Stomach (tissue), 9 donors: ENCODE measurements around the gene TPST1. TPM values are rescaled to one million over a fixed set of nuclear protein-coding genes. Genes with fewer than 3 reads are reported as not detected.

ENCODE experiments used
- DNase-seq, 2 donors: peaks; one replicate each; pipeline versions ENCODE4 v3.0.0 to v3.0.0-alpha.2; 2013 to 2019
- H3K27ac ChIP-seq, 5 donors: fragments of 200-600 bp in 4 of 5; sonication (generic) in 4 of 5; one replicate each; pipeline ENCODE4 v1.5.1; 2013 to 2019; ENCODE audit warnings: mild to moderate bottlenecking in 1 of 5, moderate library complexity in 1 of 5
- H3K27me3 ChIP-seq, 3 donors: fragments of 200-600 bp; sonication (generic); one replicate each; pipeline ENCODE4 v1.5.1; 2017 to 2019; ENCODE audit warnings: mixed run types in 1 of 3
- H3K36me3 ChIP-seq, 4 donors: fragments of 200-600 bp; sonication (generic); 1 replicate in 3 of 4; 2 replicates in 1 of 4; pipeline ENCODE4 v1.5.1; 2016 to 2019
- H3K4me1 ChIP-seq, 4 donors: fragments of 200-600 bp; sonication (generic); one replicate each; pipeline ENCODE4 v1.5.1; 2016 to 2019
- H3K4me3 ChIP-seq, 4 donors: fragments of 200-600 bp; sonication (generic) in 3 of 4; one replicate each; pipeline ENCODE4 v1.5.1; 2016 to 2019; ENCODE audit warnings: mild to moderate bottlenecking in 1 of 4
- H3K9me3 ChIP-seq, 4 donors: fragments of 200-600 bp; sonication (generic); one replicate each; pipeline ENCODE4 v1.5.1; 2016 to 2019
- CTCF ChIP-seq, 7 experiments: fragments of 450-650 bp in 4 of 7; fragments of 200-600 bp in 3 of 7; sonication (generic) in 3 of 7; IDR thresholded peaks; one replicate each; pipeline ENCODE4 v1.5.1; 2016 to 2019; ENCODE audit warnings: antibody characterized with exemption in 7 of 7, control low read depth in 2 of 7, mild to moderate bottlenecking in 1 of 7
- EP300 ChIP-seq: sonication (generic); formaldehyde crosslinking; IDR thresholded peaks from one replicate; pipeline ENCODE4 v1.6.1; 2017; ENCODE audit warnings: antibody characterized with exemption
- POLR2A ChIP-seq, 4 donors: fragments of 450-650 bp; IDR thresholded peaks; one replicate each; pipeline ENCODE4 v1.6.1; 2016; ENCODE audit warnings: antibody characterized with exemption in 4 of 4, control low read depth in 2 of 4, mild to moderate bottlenecking in 1 of 4, moderate library complexity in 1 of 4
- POLR2AphosphoS5 ChIP-seq, 3 donors: sonication (generic); formaldehyde crosslinking; IDR thresholded peaks; one replicate each; pipeline ENCODE4 v1.6.1; 2016; ENCODE audit warnings: antibody characterized with exemption in 3 of 3
- whole genome bisulfite sequencing, 5 donors: extraction: QIAGEN DNeasy Blood & Tissue Kit in 3 of 5; methylation state at CpG; one replicate each; pipeline versions ENCODE4 v1.1.5 to v1.1.7; 2013 to 2018; 5-methylcytosine and 5-hydroxymethylcytosine counted together
- intact Hi-C: fragments of 100-400 bp; cut with DNase I; formaldehyde crosslinking; loops from one replicate; pipeline ENCODE4 v1.15.1; 2023; ENCODE audit warnings: low total_unique reads
- polyA plus RNA-seq, 3 donors: library from polyadenylated mRNA; stranded (reverse); fragments of 200-250 nt; gene quantifications; one replicate each; pipeline ENCODE4 v1.2.3, GENCODE V29; 2013
- total RNA-seq, 5 donors: library from RNA; depleted of rRNA; stranded (reverse); fragments of >200 nt; gene quantifications; one replicate each; pipeline versions ENCODE4 v1.1.0 to v1.2.3, GENCODE V29; 2014 to 2016
- donor health status: healthy with polysubstance abuse.
- donor health status: Bipolar disorder and iron deficiency.
- donor health status: healthy.

Gene TPST1
- total and polyA plus RNA-seq, 8 donors: 0.58 to 78.8 (median 8.7) TPM

DNA sequence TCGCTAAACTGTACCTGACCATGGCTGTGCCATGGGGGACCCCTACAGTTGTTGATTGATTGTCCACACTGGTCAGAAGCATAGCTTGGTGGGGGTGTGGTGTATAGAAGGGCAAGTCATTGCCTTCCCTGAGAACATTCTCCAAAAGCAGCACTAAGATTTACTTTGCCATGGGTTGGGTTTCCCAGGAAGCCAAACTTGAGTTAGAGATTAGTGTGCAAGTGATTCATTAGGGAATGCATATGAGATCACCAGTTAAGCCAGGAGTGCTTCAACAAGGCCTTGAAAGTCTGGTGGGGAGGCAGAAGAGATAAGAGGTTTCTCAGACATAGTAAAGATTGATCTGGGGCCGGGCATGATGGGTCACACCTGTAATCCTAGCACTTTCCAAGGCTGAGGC, 21.4 kb upstream of the TPST1 start:
- Histone ChIP-seq H3K4me3 (no peak overlapping the region), H3K27ac (peak overlapping the region in 3 of 5 donors; percentile 4 to 19 (median 14)), H3K27me3 (no peaks in the 10 kb centered on the region), H3K36me3 (no peaks in the 10 kb centered on the region), H3K9me3 (peaks cover 0 to 6% (median 0%) of the 10 kb centered on the region in 4 donors), H3K4me1 (no peaks in the 10 kb centered on the region)
- intact Hi-C loops: no loop called here
- TF ChIP-seq CTCF (IDR thresholded peaks at IDR 0.05) (no peak), EP300 (no peak), POLR2A (IDR thresholded peaks at IDR 0.05) (no peak), POLR2AphosphoS5 (IDR thresholded peaks at IDR 0.05) (peak in 1 of 3 donors; percentile 48)
- DNase-seq: peak in 1 of 2 donors; percentile 71
- 59 to 79% (median 70%) methylated on average over 2 of the region's 2 CpGs for WGBS, 5 donors

- Histone ChIP-seq H3K4me1 (no peaks in the 10 kb centered on the region), H3K27ac (no peak overlapping the region), H3K9me3 (peaks cover 0 to 6% (median 0%) of the 10 kb centered on the region in 4 donors), H3K27me3 (no peaks in the 10 kb centered on the region), H3K36me3 (no peaks in the 10 kb centered on the region), H3K4me3 (no peak overlapping the region)
- 89 to 95% (median 94%) methylated on average over 8 of the region's 8 CpGs for WGBS, 5 donors
- intact Hi-C loops: no loop called here
- TF ChIP-seq EP300 (no peak), POLR2A (IDR thresholded peaks at IDR 0.05) (no peak), POLR2AphosphoS5 (IDR thresholded peaks at IDR 0.05) (no peak), CTCF (IDR thresholded peaks at IDR 0.05) (no peak)
- DNase-seq: no peak
Measured at GRCh38 chr7:66185680-66186187, 19.4 kb upstream of the TPST1 start.

DNA sequence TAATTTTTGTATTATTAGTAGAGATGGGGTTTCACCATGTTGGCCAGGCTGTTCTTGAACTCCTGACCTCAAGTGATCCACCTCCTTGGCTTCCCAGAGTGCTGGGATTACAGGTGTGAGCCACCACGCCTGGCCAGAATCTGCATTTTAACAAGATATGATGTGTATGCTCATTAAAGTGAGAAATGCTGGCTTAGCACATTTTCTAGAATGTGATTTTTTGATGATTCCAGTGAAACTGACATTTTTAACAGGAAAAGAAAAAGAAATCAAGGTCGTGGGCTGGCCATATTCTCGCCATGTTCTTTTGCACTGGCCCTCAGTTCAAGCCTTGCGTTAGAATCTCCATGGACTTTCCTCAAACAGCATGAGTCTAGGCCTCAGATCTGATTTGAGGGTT, 18.1 kb upstream of the TPST1 start:
- intact Hi-C loops: no loop called here
- H3K4me1 ChIP-seq: no peaks in the 10 kb centered on the region
- WGBS, 5 donors: 89 to 95% (median 93%) methylated on average over 4 of the region's 4 CpGs
- H3K27me3 ChIP-seq: no peaks in the 10 kb centered on the region
- no peak overlapping the region for H3K27ac ChIP-seq
- H3K9me3 ChIP-seq: peaks cover 0 to 6% (median 0%) of the 10 kb centered on the region in 4 donors
- TF ChIP-seq EP300 (no peak), CTCF (IDR thresholded peaks at IDR 0.05) (no peak), POLR2A (IDR thresholded peaks at IDR 0.05) (no peak), POLR2AphosphoS5 (IDR thresholded peaks at IDR 0.05) (no peak)
- no peaks in the 10 kb centered on the region for H3K36me3 ChIP-seq
- H3K4me3 ChIP-seq: no peak overlapping the region
- DNase-seq: no peak

DNA sequence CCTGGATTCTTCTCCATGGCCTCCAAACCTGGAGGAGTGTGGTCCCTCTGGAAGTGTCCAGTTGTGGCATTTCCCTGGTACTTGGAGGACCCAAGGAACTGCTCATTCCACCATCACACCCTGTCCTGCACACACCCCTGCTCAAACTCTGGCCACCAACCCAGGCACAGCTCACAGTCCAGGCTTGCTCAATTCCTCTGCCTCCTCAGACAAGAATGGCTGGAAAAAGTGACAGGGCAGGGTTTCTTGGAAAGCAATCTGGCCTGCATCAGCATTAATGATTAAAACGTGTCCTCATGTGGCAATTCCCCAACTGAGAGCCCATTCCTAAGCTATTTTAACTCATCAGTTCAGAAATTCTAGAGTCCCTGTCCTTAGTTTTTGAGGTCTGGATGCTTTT, 17.2 kb upstream of the TPST1 start:
- intact Hi-C loops: no loop called here
- TF ChIP-seq POLR2AphosphoS5 (IDR thresholded peaks at IDR 0.05): peak in 1 of 3 donors; percentile 39
- no peak for TF ChIP-seq POLR2A (IDR thresholded peaks at IDR 0.05)
- Histone ChIP-seq H3K27ac (no peak overlapping the region), H3K27me3 (no peaks in the 10 kb centered on the region), H3K4me1 (no peaks in the 10 kb centered on the region), H3K36me3 (no peaks in the 10 kb centered on the region), H3K4me3 (no peak overlapping the region), H3K9me3 (peaks cover 0 to 6% (median 0%) of the 10 kb centered on the region in 4 donors)
- DNase-seq: peak in 1 of 2 donors; percentile 46
- 26 to 46% (median 29%) methylated on average over 1 of the region's 1 CpG for WGBS, 5 donors

GRCh38 chr7:66188645-66189044, 16.5 kb upstream of the TPST1 start:
- TF ChIP-seq CTCF (IDR thresholded peaks at IDR 0.05) (no peak), EP300 (no peak), POLR2AphosphoS5 (IDR thresholded peaks at IDR 0.05) (no peak), POLR2A (IDR thresholded peaks at IDR 0.05) (no peak)
- DNase-seq: no peak
- Histone ChIP-seq H3K4me1 (no peaks in the 10 kb centered on the region), H3K4me3 (no peak overlapping the region), H3K9me3 (peaks cover 0 to 6% (median 0%) of the 10 kb centered on the region in 4 donors), H3K27me3 (no peaks in the 10 kb centered on the region), H3K36me3 (no peaks in the 10 kb centered on the region), H3K27ac (no peak overlapping the region)
- intact Hi-C loops: no loop called here
- WGBS, 5 donors: 88 to 94% (median 92%) methylated on average over 2 of the region's 2 CpGs
